Neutrophil (primary cell): Measurements from ENCODE around the gene ASIC4.
A peak's percentile ranks its signal among the peaks of the same experiment; 100 is the strongest.

ENCODE experiments used
- H3K27ac ChIP-seq: fragments of 200-600 bp; sonication (generic); 2 replicates; pipeline ENCODE4 v1.5.1; 2016; ENCODE audit warnings: mild to moderate bottlenecking, moderate library complexity
- H3K27me3 ChIP-seq: fragments of 200-600 bp; sonication (generic); 2 replicates; pipeline ENCODE4 v1.6.0; 2016; ENCODE audit warnings: mild to moderate bottlenecking
- H3K36me3 ChIP-seq: fragments of 200-600 bp; sonication (generic); 2 replicates; pipeline ENCODE4 v1.5.1; 2017
- H3K4me1 ChIP-seq, 2 experiments: fragments of 200-600 bp in 1 of 2; sonication (generic) in 1 of 2; 1 replicate in 1 of 2; 2 replicates in 1 of 2; pipeline versions ENCODE4 v1.5.1 to v1.6.1; 2013 to 2016; ENCODE audit warnings: low read depth in 1 of 2, low read length in 1 of 2, mild to moderate bottlenecking in 1 of 2, moderate library complexity in 1 of 2; ENCODE audit not compliant: control insufficient read depth in 1 of 2, insufficient read depth in 1 of 2
- H3K4me3 ChIP-seq, 2 experiments: fragments of 200-600 bp in 1 of 2; sonication (generic) in 1 of 2; 1 replicate in 1 of 2; 2 replicates in 1 of 2; pipeline ENCODE4 v1.5.1; 2013 to 2016; ENCODE audit warnings: low read depth in 1 of 2, low read length in 1 of 2, mild to moderate bottlenecking in 1 of 2, moderate library complexity in 1 of 2
- H3K9me3 ChIP-seq: fragments of 200-600 bp; sonication (generic); 2 replicates; pipeline ENCODE4 v1.5.1; 2016
- TF ChIP-seq, protein P1 (sequence below): fragments of 200-600 bp; sonication (generic); IDR thresholded peaks from 2 replicates; pipeline ENCODE4 v1.5.1; 2016; ENCODE audit warnings: antibody characterized with exemption

Gene ASIC4

DNA sequence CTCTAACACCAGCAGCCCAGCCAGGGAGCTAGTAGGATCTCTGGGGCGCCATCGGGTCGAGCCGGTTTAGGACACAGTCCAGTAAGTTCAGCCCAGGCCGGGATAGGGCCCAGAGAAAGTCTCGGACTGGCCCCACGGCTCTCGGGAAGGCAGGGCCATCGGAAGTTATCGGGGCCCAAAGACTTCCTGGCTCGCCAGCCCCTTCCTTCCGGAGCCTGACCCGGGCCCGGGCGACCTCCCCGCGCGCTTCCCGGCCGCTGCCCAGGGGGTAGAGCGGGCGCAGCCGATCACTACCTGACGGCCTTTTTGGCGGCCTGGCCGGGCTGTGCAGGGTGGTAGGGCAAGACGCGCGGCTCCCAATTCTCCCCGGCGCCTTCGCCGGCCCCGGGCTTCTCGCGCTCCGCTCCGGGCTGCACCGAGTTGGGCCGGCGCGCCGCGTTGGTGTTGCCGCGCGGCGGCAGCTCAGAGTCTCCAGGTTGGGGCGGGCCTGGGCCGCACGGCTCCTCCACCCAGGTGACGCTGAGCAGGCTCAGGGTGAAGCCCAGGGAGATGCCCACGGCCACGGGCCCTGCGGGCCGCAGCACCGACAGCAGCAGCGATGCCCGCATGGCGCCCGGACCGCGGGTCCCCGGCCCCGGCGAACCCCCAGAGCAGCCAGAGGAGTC lies 28.8 kb downstream of the ASIC4 start:
- peaks cover 15 to 23% of the 10 kb centered on the region in 2 experiments for H3K4me1 ChIP-seq
- H3K36me3 ChIP-seq: no peaks in the 10 kb centered on the region
- TF ChIP-seq, protein P1, sequence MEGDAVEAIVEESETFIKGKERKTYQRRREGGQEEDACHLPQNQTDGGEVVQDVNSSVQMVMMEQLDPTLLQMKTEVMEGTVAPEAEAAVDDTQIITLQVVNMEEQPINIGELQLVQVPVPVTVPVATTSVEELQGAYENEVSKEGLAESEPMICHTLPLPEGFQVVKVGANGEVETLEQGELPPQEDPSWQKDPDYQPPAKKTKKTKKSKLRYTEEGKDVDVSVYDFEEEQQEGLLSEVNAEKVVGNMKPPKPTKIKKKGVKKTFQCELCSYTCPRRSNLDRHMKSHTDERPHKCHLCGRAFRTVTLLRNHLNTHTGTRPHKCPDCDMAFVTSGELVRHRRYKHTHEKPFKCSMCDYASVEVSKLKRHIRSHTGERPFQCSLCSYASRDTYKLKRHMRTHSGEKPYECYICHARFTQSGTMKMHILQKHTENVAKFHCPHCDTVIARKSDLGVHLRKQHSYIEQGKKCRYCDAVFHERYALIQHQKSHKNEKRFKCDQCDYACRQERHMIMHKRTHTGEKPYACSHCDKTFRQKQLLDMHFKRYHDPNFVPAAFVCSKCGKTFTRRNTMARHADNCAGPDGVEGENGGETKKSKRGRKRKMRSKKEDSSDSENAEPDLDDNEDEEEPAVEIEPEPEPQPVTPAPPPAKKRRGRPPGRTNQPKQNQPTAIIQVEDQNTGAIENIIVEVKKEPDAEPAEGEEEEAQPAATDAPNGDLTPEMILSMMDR: no peak
- H3K4me3 ChIP-seq: peak overlapping the region; percentile 66 to 79
- H3K27ac ChIP-seq: peak overlapping the region; percentile 35
- H3K9me3 ChIP-seq: no peaks in the 10 kb centered on the region
- H3K27me3 ChIP-seq: peaks cover 86% of the 10 kb centered on the region

DNA sequence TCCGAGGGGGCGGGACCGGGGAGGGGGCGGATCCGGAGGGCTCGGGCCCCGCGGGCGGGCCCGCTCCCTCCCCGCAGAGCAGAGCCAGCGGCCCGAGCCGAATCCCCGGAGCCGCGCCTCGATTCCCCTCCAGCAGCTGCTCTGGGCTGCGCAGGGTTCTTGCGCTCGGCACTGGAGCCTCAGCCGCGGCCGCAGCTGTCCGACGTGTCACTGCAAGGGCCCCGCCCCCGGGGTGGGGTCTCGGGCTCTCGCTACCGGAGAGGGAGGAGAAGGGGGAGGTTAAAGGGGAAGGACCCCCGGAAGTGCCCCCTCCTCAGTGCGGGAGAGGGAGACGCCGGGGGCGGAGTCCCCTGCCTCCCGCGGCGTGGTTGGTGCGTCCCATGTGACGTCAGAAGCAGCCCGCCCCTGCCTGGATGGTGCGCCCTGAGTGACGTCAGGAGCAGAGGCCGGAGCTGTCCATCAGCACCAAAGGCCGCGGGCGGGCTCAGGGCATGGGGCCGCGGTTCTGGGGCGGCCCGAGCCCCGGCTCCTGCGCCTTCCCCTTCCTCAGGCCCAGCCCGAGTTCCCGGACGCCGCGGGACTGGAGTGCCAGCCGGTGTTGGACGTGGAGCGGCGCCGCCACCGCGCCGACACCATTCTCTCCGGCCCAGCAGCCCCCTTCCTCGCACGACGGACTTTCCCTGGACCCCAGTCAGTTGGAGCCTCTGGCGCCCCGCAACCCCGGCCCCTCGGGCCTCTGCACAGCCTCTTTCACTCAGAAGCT lies 29.5 kb downstream of the ASIC4 start, which contains the start of the genes CHPF and TMEM198:
Gene CHPF (minus strand): TSS at position 214 of the 763 bp plus-strand sequence. CDS start 271 bp downstream, outside the sequence.
Gene TMEM198 (plus strand): TSS at position 433 of the 763 bp plus-strand sequence. CDS start 700 bp downstream, outside the sequence.
- TF ChIP-seq, protein P1: no peak
- H3K9me3 ChIP-seq: no peaks in the 10 kb centered on the region
- peaks cover 15 to 23% of the 10 kb centered on the region in 2 experiments for H3K4me1 ChIP-seq
- H3K36me3 ChIP-seq: no peaks in the 10 kb centered on the region
- peak within 1 kb of the TSS; percentile 35 for H3K27ac ChIP-seq
- peak within 1 kb of the TSS; percentile 66 to 79 for H3K4me3 ChIP-seq
- peaks cover 90% of the 10 kb centered on the region for H3K27me3 ChIP-seq

DNA sequence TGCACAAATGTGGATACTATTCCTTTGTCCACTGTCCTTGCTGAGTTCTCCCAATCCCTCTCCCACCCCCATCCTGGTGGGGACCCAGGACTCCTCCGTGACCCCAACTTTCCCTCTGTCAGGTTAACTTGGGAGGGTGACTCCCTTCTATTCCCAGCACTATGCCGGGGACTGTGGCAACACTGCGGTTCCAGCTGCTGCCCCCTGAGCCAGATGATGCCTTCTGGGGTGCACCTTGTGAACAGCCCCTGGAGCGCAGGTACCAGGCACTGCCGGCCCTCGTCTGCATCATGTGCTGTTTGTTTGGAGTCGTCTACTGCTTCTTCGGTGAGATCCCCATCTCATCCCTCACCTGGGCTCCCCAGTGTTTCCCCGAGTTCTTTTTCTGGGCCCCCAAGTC lies 30.3 kb downstream of the ASIC4 start:
- Histone ChIP-seq H3K9me3 (no peaks in the 10 kb centered on the region), H3K4me3 (no peak overlapping the region), H3K4me1 (peaks cover 15 to 23% of the 10 kb centered on the region in 2 experiments), H3K27ac (no peak overlapping the region), H3K27me3 (peaks cover 98% of the 10 kb centered on the region), H3K36me3 (no peaks in the 10 kb centered on the region)
- TF ChIP-seq, protein P1: no peak

DNA sequence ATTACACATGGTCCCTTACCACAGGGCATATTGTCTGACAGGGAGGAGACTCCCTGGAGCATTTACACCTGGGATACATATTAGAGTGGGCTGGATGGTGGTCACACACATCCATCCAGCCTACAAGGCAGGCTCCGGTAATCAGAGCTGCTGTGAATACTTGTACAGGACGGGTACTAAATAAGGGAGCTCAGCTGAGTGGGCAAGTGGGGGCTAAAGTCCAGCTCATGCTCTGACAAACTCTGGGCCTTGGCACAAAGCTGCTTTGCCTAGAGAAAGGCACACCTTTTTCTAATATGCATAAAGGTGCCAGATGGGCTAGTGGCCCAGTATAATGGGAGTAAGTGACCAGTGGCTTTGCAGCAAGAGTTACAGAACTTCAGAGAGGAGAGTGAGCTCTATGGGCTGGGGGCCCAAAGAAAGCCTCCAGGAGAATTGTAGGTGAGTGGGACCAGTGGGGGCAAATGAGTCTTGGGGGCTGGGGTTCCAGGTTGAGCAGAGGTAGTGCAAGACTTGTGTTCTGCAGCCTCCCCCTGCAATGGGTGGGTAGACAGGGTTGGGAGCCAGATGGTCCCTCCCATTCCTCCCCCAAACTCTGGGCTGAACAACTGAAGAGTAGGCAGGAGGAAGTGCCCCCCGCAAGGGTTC lies 31.1 kb downstream of the ASIC4 start:
- Histone ChIP-seq H3K4me3 (no peak overlapping the region), H3K9me3 (no peaks in the 10 kb centered on the region), H3K27ac (no peak overlapping the region), H3K27me3 (peaks cover 100% of the 10 kb centered on the region), H3K36me3 (no peaks in the 10 kb centered on the region), H3K4me1 (peaks cover 15 to 23% of the 10 kb centered on the region in 2 experiments)
- TF ChIP-seq, protein P1: no peak

DNA sequence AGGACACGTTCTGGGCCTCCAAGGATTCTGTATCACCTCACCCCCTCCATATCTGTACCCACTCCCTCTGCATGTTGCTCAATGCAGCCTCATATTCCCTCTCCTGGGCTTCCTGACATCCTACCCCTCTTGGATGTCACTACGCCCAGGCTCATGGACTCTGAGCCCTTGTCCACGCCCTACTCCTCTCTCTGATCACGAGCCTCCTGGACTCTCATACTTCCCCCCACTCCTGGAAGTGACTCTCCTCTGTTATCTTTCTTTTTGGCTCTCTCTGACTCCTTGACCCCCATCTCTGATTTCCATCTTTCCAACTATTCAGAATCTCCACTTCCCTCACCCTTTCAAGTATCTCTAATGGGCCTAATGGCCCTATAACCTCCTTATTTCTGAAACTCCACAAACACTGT lies 31.7 kb downstream of the ASIC4 start:
- Histone ChIP-seq H3K36me3 (no peaks in the 10 kb centered on the region), H3K27ac (no peak overlapping the region), H3K4me1 (peaks cover 15 to 23% of the 10 kb centered on the region in 2 experiments), H3K9me3 (no peaks in the 10 kb centered on the region), H3K4me3 (no peak overlapping the region), H3K27me3 (peaks cover 100% of the 10 kb centered on the region)
- TF ChIP-seq, protein P1: no peak
